Activated CD4-positive, alpha-beta T cell treated with anti-CD3 and anti-CD28 coated beads for 48 hours (primary cell): ENCODE measurements around the gene IRAK2.

Experiments
- DNase-seq: peaks from one replicate; pipeline ENCODE4 v3.0.0-alpha.2; 2020

Gene IRAK2

GRCh38 chr3:10189557-10190354 is 25.0 kb downstream of the IRAK2 start:
- DNase-seq, result peak; percentile 63

DNA sequence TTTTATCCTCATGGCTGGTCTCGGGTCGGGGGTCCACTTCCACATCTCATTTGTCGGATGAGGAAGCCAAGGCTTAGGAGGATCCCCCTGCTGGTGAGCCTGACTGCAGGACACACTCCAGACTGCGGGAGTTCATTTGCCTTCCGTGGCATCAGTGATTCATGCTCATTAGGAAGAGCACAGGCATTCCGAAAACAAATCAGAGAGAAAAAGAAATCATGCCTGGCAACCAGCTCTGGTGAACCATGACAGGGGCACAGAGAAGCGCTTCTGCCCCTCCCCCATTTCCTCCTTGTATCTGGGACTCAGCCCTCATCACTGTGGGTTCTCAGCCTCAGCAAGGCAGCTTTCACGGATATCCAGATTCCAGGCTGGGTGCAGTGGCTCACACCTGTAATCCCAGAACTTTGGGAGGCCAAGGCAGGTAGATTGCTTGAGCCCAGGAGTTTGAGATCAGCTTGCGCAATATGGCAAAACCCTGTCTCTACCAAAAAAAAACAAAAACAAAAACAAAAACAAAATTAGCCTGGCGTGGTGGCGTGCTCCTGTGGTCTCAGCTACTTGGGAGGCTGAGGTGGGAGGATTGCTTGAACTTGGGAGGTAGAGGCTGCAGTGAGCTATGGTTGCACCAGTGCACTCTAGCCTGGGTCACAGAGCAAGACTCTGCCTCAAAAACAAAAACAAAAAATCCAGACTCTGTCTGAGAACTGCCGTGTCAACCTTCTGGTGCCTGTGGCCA is 28.4 kb downstream of the IRAK2 start:
- DNase-seq, result peak; percentile 82

- DNase-seq, result peak; percentile 24
Observed at GRCh38 chr3:10193692-10194327, 29.1 kb downstream of the IRAK2 start.

- peak; percentile 55 for DNase-seq
Observed at GRCh38 chr3:10194328-10195071, 29.8 kb downstream of the IRAK2 start.

GRCh38 chr3:10195366-10196089 is 30.8 kb downstream of the IRAK2 start:
- DNase-seq, result no peak

- DNase-seq, result peak; percentile 34
Observed at GRCh38 chr3:10196389-10197052, 31.8 kb downstream of the IRAK2 start.

DNA sequence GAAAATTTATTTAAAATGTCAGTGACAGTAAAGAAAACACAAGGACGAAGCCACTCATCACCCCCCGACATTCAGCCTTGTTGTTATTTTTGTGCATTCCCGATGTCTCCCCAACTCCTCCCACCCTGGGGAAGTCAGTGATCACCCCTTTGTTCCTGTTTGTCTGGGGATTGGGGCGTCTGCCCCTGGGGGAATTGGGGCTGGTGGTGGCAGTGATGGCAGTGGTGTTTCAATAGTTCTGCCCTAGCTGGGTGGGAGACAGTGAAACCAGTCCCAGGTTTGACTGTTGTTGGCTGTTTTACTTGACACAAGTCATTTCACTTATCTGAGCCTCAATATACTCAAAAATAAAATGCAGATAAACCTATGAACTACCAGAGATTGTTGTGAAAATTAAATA is 33.5 kb downstream of the IRAK2 start:
- no peak for DNase-seq

GRCh38 chr3:10198761-10199649 is 34.3 kb downstream of the IRAK2 start:
- DNase-seq, result peak; percentile 78

- no peak for DNase-seq
Observed at GRCh38 chr3:10204921-10205320, 40.2 kb downstream of the IRAK2 start.

DNA sequence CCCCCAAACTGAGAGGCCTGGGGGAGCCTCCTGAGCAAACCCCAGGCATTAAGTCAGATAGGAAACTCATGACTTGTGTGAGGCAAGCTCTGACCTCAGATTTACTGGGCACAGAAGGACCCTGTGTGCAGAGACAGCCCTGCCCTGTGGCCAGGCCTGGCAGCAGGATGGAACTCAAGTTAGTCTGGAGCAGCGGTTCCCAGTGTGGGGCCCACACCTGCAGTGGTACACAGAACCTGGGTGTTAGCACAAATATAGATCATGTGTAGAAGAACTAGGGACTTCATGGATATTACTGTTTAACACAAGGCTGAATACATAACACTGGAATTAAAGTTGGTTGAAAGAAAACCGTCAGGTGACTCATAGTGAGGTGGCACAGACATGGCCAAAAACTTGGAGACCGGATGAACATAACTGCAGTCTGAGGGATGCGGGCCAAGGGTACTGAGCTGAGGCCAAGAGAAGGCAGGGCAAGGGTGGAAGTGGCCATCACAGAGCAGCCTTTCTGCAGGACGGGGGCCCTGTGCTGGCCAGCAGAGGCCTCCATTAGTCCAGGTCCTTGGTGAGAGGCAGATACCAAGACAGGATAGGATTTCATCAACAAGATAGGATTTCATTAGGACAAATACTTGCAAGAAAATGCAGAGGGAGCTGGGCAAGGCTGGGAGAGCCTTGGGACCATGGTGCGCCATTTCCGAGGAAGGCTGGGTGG is 40.9 kb downstream of the IRAK2 start:
- no peak for DNase-seq

GRCh38 chr3:10206166-10206511 is 41.4 kb downstream of the IRAK2 start:
- no peak for DNase-seq

GRCh38 chr3:10213156-10213792 is 48.6 kb downstream of the IRAK2 start:
- DNase-seq, result no peak

- DNase-seq, result no peak
Observed at GRCh38 chr3:10215578-10216368, 51.1 kb downstream of the IRAK2 start.

GRCh38 chr3:10217359-10217758 is 52.6 kb downstream of the IRAK2 start:
- DNase-seq, result no peak

GRCh38 chr3:10219737-10220136 is 55.0 kb downstream of the IRAK2 start:
- DNase-seq, result no peak

DNA sequence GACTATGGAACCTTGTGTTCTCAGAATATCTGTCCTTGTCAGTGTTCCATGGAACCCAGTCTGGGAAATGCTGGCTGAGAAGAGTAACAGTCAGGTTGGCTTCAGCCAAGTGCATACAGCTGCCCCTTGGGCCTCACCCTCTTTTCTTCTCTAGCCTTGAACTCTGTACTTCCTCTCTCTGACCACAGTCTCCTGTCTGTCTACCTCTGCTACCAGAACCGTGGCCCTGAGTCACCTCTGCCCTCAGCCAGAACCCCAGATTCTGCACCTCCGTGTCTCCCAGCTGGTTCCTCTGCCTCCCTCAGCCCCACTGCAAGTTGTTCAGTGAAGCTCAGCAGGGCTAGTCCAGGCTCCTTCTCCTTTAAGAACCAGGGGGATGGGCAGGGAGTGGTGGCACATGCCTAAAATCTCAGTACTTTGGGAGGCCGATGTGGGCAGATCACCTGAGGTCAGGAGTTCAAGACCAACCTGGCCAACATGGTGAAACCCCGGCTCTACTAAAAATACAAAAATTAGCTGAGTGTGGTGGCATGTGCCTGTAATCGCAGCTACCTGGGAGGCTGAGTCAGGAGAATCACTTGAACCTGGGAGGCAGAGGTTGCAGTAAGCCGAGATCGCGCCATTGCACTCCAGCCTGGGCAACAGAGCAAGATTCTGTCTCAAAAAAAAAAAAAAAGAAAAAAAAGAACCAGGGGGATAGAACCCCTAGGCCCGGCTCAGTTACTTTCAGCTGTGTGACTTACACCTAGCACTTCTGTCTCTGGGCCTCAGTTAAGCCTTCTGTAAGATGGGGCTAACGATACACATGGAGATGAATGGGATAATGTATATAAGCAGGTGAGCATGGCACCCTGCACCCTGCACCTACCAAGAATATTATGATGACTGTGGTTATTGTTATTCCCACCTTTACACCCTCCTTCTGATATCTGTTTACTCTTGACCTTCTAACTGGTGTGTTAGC is 59.2 kb downstream of the IRAK2 start:
- DNase-seq, result peak; percentile 53
